ENCODE results near the gene RAB8A. TPM values are rescaled to one million over a fixed set of nuclear protein-coding genes. Genes with fewer than 3 reads are reported as not detected.

RAB8A gene
- total and polyA plus RNA-seq, 9 of the 15 experiments (the other 6 are each of a cell fraction or from before 2014, with no cell fraction given), result 11.2 to 102 (median 53.2) TPM

GRCh38 chr19:16075430-16076153 lies 36.1 kb upstream of the RAB8A start (continued):
- TF ChIP-seq ZNF740 (CRISPR knock-in tag; IDR thresholded peaks at IDR 0.05), result peak; percentile 61
- TF ChIP-seq ZNF740 (tag; IDR thresholded peaks at IDR 0.05), result peak in 1 of 2 experiments; percentile 85; a peak in 2 of 4 replicates
- no peak for TF ChIP-seq CREB1 (IDR thresholded peaks at IDR 0.05)
- no peak; the same call in 1 of the 2 replicates for TF ChIP-seq CREB1 (CRISPR knock-in tag; IDR thresholded peaks at IDR 0.05)
- TF ChIP-seq TRIM28 (IDR thresholded peaks at IDR 0.05), result no peak
- TF ChIP-seq CBX1 (IDR thresholded peaks at IDR 0.05; ENCODE audit: low read depth), result peak; percentile 74; the same call in 1 of the 2 replicates
- TF ChIP-seq KDM1A (IDR thresholded peaks at IDR 0.05), result peak; percentile 84 to 92
- TF ChIP-seq ADNP (tag; IDR thresholded peaks at IDR 0.05), result 0 out of 2 replicates have a peak, but pooled peaks have one; percentile 45
- 0 out of 4 replicates have a peak, but pooled peaks of 1 of the 2 experiments have one; percentile 21 for TF ChIP-seq HDAC1 (IDR thresholded peaks at IDR 0.05)
- no peak for TF ChIP-seq HMG20B (CRISPR knock-in tag; IDR thresholded peaks at IDR 0.05)
- TF ChIP-seq GTF2E2 (tag; IDR thresholded peaks at IDR 0.05), result peak; percentile 90
- TF ChIP-seq CBFA2T3 (IDR thresholded peaks at IDR 0.05), result 0 out of 2 replicates have a peak, but pooled peaks have one; percentile 12
- TF ChIP-seq ZKSCAN3 (CRISPR knock-in tag; IDR thresholded peaks at IDR 0.05), result no peak
- TF ChIP-seq CEBPG (CRISPR knock-in tag; IDR thresholded peaks at IDR 0.05), result 0 out of 2 replicates have a peak, but pooled peaks have one; percentile 34
- TF ChIP-seq CEBPG (tag; conservative IDR thresholded peaks at IDR 0.05 in 1 of 2, IDR thresholded peaks at IDR 0.05 in 1 of 2), result peak; percentile 59 to 83; a peak in 3 of 4 replicates
- TF ChIP-seq PTBP1 (IDR thresholded peaks at IDR 0.05; ENCODE audit: low read depth, low read length), result peak; percentile 95
- TF ChIP-seq RBM25 (IDR thresholded peaks at IDR 0.05; ENCODE audit: low read depth, low read length, severe bottlenecking), result peak; percentile 91
- peak; percentile 28 for TF ChIP-seq CHD1 (IDR thresholded peaks at IDR 0.05; ENCODE audit: low read length)
- no peak for TF ChIP-seq ZNF347 (CRISPR knock-in tag; IDR thresholded peaks at IDR 0.05; ENCODE audit: low read depth)
- TF ChIP-seq SMARCA5 (IDR thresholded peaks at IDR 0.05), result peak; percentile 78; the same call in 1 of the 2 replicates
- TF ChIP-seq CBFA2T2 (conservative IDR thresholded peaks at IDR 0.05), result no peak
- TF ChIP-seq KAT7 (CRISPR knock-in tag; IDR thresholded peaks at IDR 0.05; ENCODE audit: borderline replicate concordance), result 0 out of 2 replicates have a peak, but pooled peaks have one; percentile 50
- peak; percentile 77; the same call in 1 of the 2 replicates for TF ChIP-seq HDAC2 (IDR thresholded peaks at IDR 0.05)
- TF ChIP-seq CBX3 (IDR thresholded peaks at IDR 0.05; ENCODE audit: borderline replicate concordance in 1 of 2, low read length in 2 of 2), result peak in 1 of 2 experiments; percentile 56; a peak in 1 of 3 replicates
- peak; percentile 56; the same call in 1 of the 2 replicates for TF ChIP-seq PHF8 (IDR thresholded peaks at IDR 0.05; ENCODE audit: borderline replicate concordance, low read length)
- TF ChIP-seq CEBPB (tag; IDR thresholded peaks at IDR 0.05), result peak; percentile 76
- 0 out of 2 replicates have a peak, but pooled peaks have one; percentile 15 for TF ChIP-seq NR2C2 (CRISPR knock-in tag; IDR thresholded peaks at IDR 0.05)
- TF ChIP-seq NR2C2 (tag; IDR thresholded peaks at IDR 0.05), result peak; percentile 69
- TF ChIP-seq TOE1 (IDR thresholded peaks at IDR 0.05; ENCODE audit: borderline replicate concordance), result no peak
- TF ChIP-seq TOE1 (CRISPR knock-in tag; IDR thresholded peaks at IDR 0.05; ENCODE audit: borderline replicate concordance, low read depth), result no peak
- 0 out of 2 replicates have a peak, but pooled peaks have one; percentile 37 for TF ChIP-seq GATA2 (CRISPR knock-in tag; IDR thresholded peaks at IDR 0.05)
- TF ChIP-seq PYGO2 (tag; IDR thresholded peaks at IDR 0.05), result 0 out of 2 replicates have a peak, but pooled peaks have one; percentile 30
